ENCODE results near the gene TSC2.
"Not testable (repeated sequence)": the region's sequence is repeated elsewhere in the genome, so short reads cannot be mapped to it uniquely, and the experiment has no call there.

TSC2 gene

GRCh38 chr16:2121853-2122252 lies 74.1 kb downstream of the TSC2 start:
- H3K27ac ChIP-seq, result no peak overlapping the region
- TF ChIP-seq CTCF (IDR thresholded peaks at IDR 0.05) (no peak), ZFX (IDR thresholded peaks at IDR 0.05; ENCODE audit: borderline replicate concordance) (no peak)

- H3K27ac ChIP-seq, result no peak overlapping the region
- no peak for TF ChIP-seq ZFX (IDR thresholded peaks at IDR 0.05; ENCODE audit: borderline replicate concordance)
- no peak for TF ChIP-seq CTCF (IDR thresholded peaks at IDR 0.05)
These were observed 74.6 kb downstream of the TSC2 start for GRCh38 chr16:2122429-2122828.

GRCh38 chr16:2122934-2123683 lies 75.3 kb downstream of the TSC2 start:
- not testable (repeated sequence) for H3K27ac ChIP-seq

- H3K27ac ChIP-seq, result not testable (repeated sequence)
These were observed 76.1 kb downstream of the TSC2 start for GRCh38 chr16:2123706-2124376.

GRCh38 chr16:2124377-2124693 lies 76.5 kb downstream of the TSC2 start:
- H3K27ac ChIP-seq, result not testable (repeated sequence)

- H3K27ac ChIP-seq, result not testable (repeated sequence)
These were observed 77.1 kb downstream of the TSC2 start for GRCh38 chr16:2124694-2125444.

GRCh38 chr16:2125609-2126008 lies 77.8 kb downstream of the TSC2 start:
- H3K27ac ChIP-seq, result not testable (repeated sequence)

- not testable (repeated sequence) for H3K27ac ChIP-seq
These were observed 78.5 kb downstream of the TSC2 start for GRCh38 chr16:2126161-2126743.

- H3K27ac ChIP-seq, result 0 out of 2 replicates have a peak overlapping the region, but pooled peaks have one; percentile 18
These were observed 79.3 kb downstream of the TSC2 start for GRCh38 chr16:2126928-2127556.

- H3K27ac ChIP-seq, result 0 out of 2 replicates have a peak overlapping the region, but pooled peaks have one; percentile 18
These were observed 80.0 kb downstream of the TSC2 start for GRCh38 chr16:2127630-2128280.

GRCh38 chr16:2129251-2129650 lies 81.5 kb downstream of the TSC2 start:
- H3K27ac ChIP-seq, result peak overlapping the region; percentile 82; the same call in 1 of the 2 replicates

- H3K27ac ChIP-seq, result not testable (repeated sequence)
These were observed 82.2 kb downstream of the TSC2 start for GRCh38 chr16:2129890-2130447.

GRCh38 chr16:2133797-2134196 lies 86.0 kb downstream of the TSC2 start:
- not testable (repeated sequence) for H3K27ac ChIP-seq

GRCh38 chr16:2135071-2135470 lies 87.3 kb downstream of the TSC2 start:
- peak overlapping the region; percentile 61 for H3K27ac ChIP-seq

GRCh38 chr16:2135770-2136490 lies 88.1 kb downstream of the TSC2 start, which contains the start of gene PKD1:
PKD1 (minus strand) TSS chr16:2135898; CDS start chr16:2135689, 209 bp downstream.
- H3K27ac ChIP-seq, result peak within 1 kb of the TSS; percentile 61

All from 22Rv1 (cell line).